ENCODE measurements around the gene PLCB1.

- TF ChIP-seq, protein P1, sequence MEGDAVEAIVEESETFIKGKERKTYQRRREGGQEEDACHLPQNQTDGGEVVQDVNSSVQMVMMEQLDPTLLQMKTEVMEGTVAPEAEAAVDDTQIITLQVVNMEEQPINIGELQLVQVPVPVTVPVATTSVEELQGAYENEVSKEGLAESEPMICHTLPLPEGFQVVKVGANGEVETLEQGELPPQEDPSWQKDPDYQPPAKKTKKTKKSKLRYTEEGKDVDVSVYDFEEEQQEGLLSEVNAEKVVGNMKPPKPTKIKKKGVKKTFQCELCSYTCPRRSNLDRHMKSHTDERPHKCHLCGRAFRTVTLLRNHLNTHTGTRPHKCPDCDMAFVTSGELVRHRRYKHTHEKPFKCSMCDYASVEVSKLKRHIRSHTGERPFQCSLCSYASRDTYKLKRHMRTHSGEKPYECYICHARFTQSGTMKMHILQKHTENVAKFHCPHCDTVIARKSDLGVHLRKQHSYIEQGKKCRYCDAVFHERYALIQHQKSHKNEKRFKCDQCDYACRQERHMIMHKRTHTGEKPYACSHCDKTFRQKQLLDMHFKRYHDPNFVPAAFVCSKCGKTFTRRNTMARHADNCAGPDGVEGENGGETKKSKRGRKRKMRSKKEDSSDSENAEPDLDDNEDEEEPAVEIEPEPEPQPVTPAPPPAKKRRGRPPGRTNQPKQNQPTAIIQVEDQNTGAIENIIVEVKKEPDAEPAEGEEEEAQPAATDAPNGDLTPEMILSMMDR (IDR thresholded peaks at IDR 0.05; ENCODE audit: insufficient read depth, low read depth, low read length) = no peak
- TF ChIP-seq EZH2 (IDR thresholded peaks at IDR 0.05; ENCODE audit: insufficient read depth, low read length) = no peak
These were observed 5.2 kb upstream of the PLCB1 start for GRCh38 chr20:8126841-8127378.

Data from astrocyte (in vitro differentiated cells and primary cell).